Omental fat pad (tissue), 4 donors: ENCODE data around the gene POP4. TPM values are rescaled to one million over a fixed set of nuclear protein-coding genes. Genes with fewer than 3 reads are reported as not detected.

Experiments
- ATAC-seq: fragments of 150-250 bp; one replicate; pipeline ENCODE4 v1.9.1; 2016; ENCODE audit warnings: mild to moderate bottlenecking, moderate library complexity; ENCODE audit not compliant: low FRiP score
- DNase-seq: peaks from one replicate; pipeline ENCODE4 v3.0.0-alpha.2; 2019; ENCODE audit warnings: low spot score
- total RNA-seq, 4 donors: library from RNA; depleted of rRNA; stranded (reverse); fragments of >200 nt; gene quantifications; one replicate each; pipeline ENCODE4 v1.1.0, GENCODE V29; 2016
- TF ChIP-seq, protein P1 (sequence below), 3 donors: fragments of 450-650 bp; IDR thresholded peaks; one replicate each; pipeline ENCODE4 v1.5.1; 2016 to 2017; ENCODE audit warnings: antibody characterized with exemption in 3 of 3, mild to moderate bottlenecking in 3 of 3, moderate library complexity in 2 of 3

The POP4 gene
- total RNA-seq, 4 donors from 2014 or later: 52.9 to 62.4 (median 55.0) TPM

DNA sequence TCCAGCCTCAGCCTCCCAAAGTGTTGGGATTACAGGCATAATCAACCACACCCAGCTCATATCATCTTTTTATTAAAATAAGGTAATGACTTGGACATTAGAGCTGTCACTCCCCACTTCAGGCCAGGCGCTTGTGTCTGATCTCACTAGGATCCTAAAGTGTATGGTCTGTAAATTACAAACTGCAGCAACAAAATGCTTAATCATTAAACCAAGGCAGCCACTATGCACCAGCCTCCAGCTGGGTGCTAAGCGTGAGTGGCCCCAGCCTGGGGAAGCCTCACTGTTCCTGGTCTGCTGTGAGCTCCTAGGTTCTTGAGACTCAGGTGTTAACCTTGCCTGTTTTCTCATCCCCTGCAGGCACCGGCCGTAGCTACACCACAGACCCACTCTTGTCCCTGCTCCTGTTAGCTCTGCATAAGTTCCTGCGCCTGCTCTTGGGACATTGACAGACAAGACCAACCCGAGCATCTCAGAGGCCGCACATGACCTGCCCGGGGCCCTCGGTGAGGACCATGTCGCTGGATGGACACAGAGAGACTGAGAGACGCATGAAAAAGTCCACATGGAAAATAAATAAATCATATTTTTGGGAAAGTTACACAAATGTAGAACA, 42.5 kb upstream of the POP4 start:
- DNase-seq (no peak), ATAC-seq (no peak)
- TF ChIP-seq, protein P1, sequence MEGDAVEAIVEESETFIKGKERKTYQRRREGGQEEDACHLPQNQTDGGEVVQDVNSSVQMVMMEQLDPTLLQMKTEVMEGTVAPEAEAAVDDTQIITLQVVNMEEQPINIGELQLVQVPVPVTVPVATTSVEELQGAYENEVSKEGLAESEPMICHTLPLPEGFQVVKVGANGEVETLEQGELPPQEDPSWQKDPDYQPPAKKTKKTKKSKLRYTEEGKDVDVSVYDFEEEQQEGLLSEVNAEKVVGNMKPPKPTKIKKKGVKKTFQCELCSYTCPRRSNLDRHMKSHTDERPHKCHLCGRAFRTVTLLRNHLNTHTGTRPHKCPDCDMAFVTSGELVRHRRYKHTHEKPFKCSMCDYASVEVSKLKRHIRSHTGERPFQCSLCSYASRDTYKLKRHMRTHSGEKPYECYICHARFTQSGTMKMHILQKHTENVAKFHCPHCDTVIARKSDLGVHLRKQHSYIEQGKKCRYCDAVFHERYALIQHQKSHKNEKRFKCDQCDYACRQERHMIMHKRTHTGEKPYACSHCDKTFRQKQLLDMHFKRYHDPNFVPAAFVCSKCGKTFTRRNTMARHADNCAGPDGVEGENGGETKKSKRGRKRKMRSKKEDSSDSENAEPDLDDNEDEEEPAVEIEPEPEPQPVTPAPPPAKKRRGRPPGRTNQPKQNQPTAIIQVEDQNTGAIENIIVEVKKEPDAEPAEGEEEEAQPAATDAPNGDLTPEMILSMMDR (IDR thresholded peaks at IDR 0.05): no peak

DNA sequence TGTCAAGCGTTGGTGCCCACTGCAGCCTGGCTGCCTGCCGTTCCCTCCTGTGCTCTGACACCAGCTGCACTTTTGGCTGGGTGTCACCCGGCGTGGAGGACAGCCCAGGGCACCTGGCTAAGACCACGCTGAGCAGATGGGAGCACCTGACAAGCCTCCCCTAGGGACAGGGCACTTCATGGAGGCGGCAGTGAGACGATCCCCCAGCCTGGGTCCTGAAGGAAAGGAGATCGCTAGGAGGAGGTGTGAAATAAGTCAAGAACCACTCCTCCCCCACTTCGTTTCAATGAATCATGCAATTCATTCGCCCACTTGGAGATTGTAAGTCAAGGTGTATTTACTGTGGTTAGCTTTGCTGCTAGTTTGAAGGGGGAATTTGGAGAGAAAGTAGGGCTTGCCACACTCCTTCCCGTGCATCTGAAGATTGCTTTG, 41.5 kb upstream of the POP4 start:
- no peak for DNase-seq
- TF ChIP-seq, protein P1 (IDR thresholded peaks at IDR 0.05): no peak
- no peak for ATAC-seq

DNA sequence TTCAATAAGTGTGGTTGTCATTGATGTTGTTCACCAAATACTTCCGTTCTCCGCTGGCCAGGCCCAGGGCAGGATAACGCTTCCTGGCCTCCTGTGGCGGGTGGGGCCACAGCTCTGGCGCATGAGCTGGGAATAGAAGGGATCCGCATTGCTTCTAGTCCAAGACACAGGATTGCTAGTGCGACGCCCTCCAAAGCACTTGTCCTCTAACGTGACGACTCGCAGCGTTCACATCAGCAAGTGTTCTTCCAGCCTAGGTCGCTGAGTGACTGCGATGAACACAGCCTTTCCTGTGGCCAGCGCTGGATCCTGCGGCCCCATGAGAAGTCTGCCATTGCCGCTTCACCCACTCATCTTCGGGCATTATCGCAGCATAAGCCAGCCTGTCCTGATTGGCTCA, 40.9 kb upstream of the POP4 start:
- DNase-seq: no peak

DNA sequence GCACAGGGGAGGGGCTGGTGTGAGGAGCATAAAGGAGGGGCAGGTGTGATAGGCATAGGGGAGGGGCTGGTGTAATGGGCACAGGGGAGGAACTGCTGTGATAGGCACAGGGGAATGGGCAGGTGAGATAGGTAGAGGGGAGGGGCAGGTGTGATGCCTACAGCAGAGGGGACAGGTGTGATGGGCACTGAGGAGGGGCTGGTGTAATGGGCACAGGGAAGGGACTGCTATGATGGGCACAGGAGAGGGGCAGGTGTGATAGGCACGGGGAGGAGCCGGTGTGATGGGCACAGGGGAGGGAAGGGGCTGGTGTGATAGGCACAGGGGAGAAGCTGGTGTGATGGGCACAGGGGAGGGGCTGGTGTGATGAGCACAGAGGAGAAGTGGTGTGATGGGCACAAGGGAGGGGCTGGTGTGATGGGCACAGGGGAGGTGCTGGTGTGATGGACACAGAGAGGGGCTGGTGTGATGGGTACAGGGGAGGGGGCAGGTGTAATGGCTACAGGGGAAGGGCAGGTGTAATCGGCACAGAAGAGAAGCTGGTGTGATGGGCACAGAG, 39.5 kb upstream of the POP4 start:
- ATAC-seq (no peak), DNase-seq (no peak)
- TF ChIP-seq, protein P1 (IDR thresholded peaks at IDR 0.05): no peak

More for the DNA sequence above, 40.9 kb upstream of the POP4 start:
- TF ChIP-seq, protein P1 (IDR thresholded peaks at IDR 0.05): no peak
- ATAC-seq: no peak

DNA sequence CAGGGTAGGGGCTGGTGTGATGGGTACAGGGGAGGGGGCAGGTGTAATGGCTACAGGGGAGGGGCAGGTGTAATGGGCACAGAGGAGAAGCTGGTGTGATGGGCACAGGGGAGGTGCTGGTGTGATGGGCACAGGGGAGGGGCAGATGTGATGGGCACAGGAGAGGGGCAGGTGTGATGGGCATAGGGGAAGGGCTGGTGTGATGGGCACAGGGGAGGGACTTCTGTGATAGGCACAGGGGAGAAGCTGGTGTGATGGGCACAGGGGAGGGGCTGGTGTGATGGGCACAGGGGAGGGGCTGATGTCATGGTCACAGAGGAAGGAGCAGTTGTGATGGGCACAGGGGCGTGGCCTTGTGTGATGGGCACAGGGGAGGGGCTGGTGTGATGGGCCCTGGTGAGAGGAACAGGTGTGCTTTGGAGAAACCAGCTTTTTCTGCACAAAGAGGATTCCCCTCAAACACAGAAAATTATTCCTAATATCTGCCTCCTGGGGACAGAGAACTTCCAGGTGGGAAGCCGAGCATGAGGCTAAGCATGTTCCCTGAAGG, 38.6 kb upstream of the POP4 start:
- DNase-seq (no peak), ATAC-seq (no peak)
- TF ChIP-seq, protein P1 (IDR thresholded peaks at IDR 0.05): no peak

DNA sequence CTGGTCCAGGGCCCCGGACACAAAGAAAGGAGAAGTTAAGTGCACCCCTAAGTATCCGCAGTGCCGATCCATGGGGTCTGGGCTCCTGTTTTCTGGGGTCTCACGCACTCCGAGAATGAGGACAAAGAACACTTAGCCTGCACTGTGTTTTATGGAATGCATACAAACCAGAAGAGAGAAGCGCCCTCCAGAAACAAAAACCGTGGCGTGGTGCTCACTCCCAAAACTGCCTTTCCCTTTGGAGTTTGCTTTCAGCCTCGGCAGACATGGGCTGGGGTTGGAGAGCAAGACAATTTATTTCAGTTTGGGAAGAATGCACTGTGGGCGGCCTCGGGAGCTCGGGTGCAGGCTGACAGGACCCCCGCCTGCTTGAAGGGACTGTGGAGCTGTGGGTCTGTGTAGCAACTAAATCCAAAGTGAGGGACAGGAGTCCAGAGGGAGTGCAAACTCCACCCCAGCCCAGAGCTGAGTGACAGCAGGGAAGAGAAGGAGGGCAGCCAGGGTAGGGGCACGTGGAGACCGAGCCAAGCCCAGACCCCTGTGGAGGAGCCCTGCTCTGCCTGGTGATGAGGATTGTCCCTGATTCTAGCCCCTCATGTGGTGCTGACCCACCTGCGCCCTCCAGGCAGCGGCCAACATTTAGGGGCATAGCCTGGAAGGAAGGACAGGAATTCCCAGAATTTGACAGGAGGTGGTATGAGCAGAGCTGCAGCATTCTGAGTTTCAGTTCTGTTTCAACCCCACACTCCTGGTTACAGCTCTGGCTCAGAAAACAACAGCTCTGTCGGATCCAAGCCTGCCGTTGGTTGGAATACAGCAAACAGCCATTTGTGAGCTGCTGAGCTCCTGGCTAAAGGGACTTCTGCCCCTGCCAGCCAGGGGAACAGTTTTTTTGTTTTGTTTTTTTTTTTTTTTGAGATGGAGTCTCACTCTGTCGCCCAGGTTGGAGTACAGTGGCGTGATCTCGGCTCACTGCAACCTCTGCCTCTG, 37.8 kb upstream of the POP4 start:
- TF ChIP-seq, protein P1 (IDR thresholded peaks at IDR 0.05): no peak
- DNase-seq (no peak), ATAC-seq (no peak)
